GM23338 (cell line): ENCODE data around the gene UBAC2. TPM values are rescaled to one million over a fixed set of nuclear protein-coding genes. Genes with fewer than 3 reads are reported as not detected.

Experiments used
- ATAC-seq: fragments of 200-7000 bp; cut with Tn5 transposase; 3 replicates; pipeline ENCODE4 v1.9.1; 2020
- DNase-seq: peaks from one replicate; pipeline ENCODE4 v3.0.0-alpha.2; 2015; ENCODE audit warnings: low spot score
- H2AFZ ChIP-seq: fragments of 200-600 bp; sonication (generic); 2 replicates; pipeline ENCODE4 v1.8.0; 2016; ENCODE audit warnings: antibody characterized with exemption, mild to moderate bottlenecking, moderate library complexity
- H3F3A ChIP-seq: fragments of 200-600 bp; sonication (generic); replicated peaks from 2 replicates; pipeline ENCODE4 v1.8.0; 2017; ENCODE audit warnings: antibody characterized with exemption, mixed run types, low read depth
- H3K27ac ChIP-seq: fragments of 200-600 bp; sonication (generic); 2 replicates; pipeline ENCODE4 v1.6.1; 2016; ENCODE audit warnings: low read depth
- H3K27me3 ChIP-seq: fragments of 200-600 bp; sonication (generic); 2 replicates; pipeline ENCODE4 v1.8.0; 2016; ENCODE audit warnings: mild to moderate bottlenecking, mixed run types, moderate library complexity; ENCODE audit not compliant: insufficient read depth
- H3K36me3 ChIP-seq: fragments of 200-600 bp; sonication (generic); 2 replicates; pipeline ENCODE4 v1.8.0; 2016; ENCODE audit warnings: mild to moderate bottlenecking; ENCODE audit not compliant: insufficient read depth
- H3K4me1 ChIP-seq: fragments of 200-600 bp; sonication (generic); 2 replicates; pipeline ENCODE4 v1.8.0; 2016; ENCODE audit warnings: mild to moderate bottlenecking, moderate library complexity; ENCODE audit not compliant: insufficient read depth
- H3K4me2 ChIP-seq: fragments of 200-600 bp; sonication (generic); 2 replicates; pipeline ENCODE4 v1.7.1; 2017; ENCODE audit warnings: mixed run types
- H3K4me3 ChIP-seq: fragments of 200-600 bp; sonication (generic); 2 replicates; pipeline ENCODE4 v1.6.1; 2016; ENCODE audit warnings: mixed run types
- H3K79me2 ChIP-seq: fragments of 200-600 bp; sonication (generic); replicated peaks from 2 replicates; pipeline ENCODE4 v1.8.0; 2017; ENCODE audit warnings: mild to moderate bottlenecking; ENCODE audit not compliant: insufficient read depth
- H3K9me2 ChIP-seq: fragments of 200-600 bp; sonication (generic); 2 replicates; pipeline ENCODE4 v1.8.0; 2017; ENCODE audit not compliant: insufficient read depth
- H4K20me1 ChIP-seq: fragments of 200-600 bp; sonication (generic); replicated peaks from 2 replicates; pipeline ENCODE4 v1.8.0; 2017; ENCODE audit warnings: mild to moderate bottlenecking; ENCODE audit not compliant: insufficient read depth
- H3K27ac Mint-ChIP-seq: 2 replicates; pipeline ENCODE4 v1.8.0; 2020; ENCODE audit warnings: inconsistent platforms, mild to moderate bottlenecking, moderate library complexity, mixed read lengths
- H3K27me3 Mint-ChIP-seq: 3 replicates; pipeline ENCODE4 v1.8.0; 2022; ENCODE audit warnings: low read depth, mild to moderate bottlenecking, moderate library complexity, mixed read lengths, inconsistent platforms; ENCODE audit not compliant: insufficient read depth, poor library complexity
- H3K36me3 Mint-ChIP-seq: 3 replicates; pipeline ENCODE4 v1.8.0; 2021; ENCODE audit warnings: low read depth, mild to moderate bottlenecking, inconsistent platforms, moderate library complexity, mixed read lengths
- H3K4me1 Mint-ChIP-seq: 3 replicates; pipeline ENCODE4 v1.8.0; 2020; ENCODE audit warnings: mild to moderate bottlenecking, inconsistent platforms, mixed read lengths
- H3K4me3 Mint-ChIP-seq: 3 replicates; pipeline ENCODE4 v1.8.0; 2021; ENCODE audit warnings: moderate library complexity, mild to moderate bottlenecking, inconsistent platforms, mixed read lengths
- H3K9me3 Mint-ChIP-seq: 3 replicates; pipeline ENCODE4 v1.8.0; 2020; ENCODE audit warnings: moderate library complexity, mild to moderate bottlenecking, inconsistent platforms, mixed read lengths
- CREB1 ChIP-seq: fragments of 250-450 bp; sonication (Bioruptor Pico); IDR thresholded peaks from 2 replicates; pipeline ENCODE4 v1.5.0; 2020; ENCODE audit warnings: low read depth, mild to moderate bottlenecking, moderate library complexity
- CTCF ChIP-seq, 2 experiments: fragments of 200-600 bp in 1 of 2; sonication (generic) in 1 of 2; conservative IDR thresholded peaks; 2 replicates each; pipeline versions ENCODE4 v1.5.1 to v1.6.1; 2016 to 2017; ENCODE audit warnings: antibody characterized with exemption in 2 of 2, low read depth in 2 of 2, mild to moderate bottlenecking in 2 of 2, moderate library complexity in 1 of 2
- ETS1 ChIP-seq: IDR thresholded peaks from 2 replicates; pipeline ENCODE4 v1.6.1; 2016; ENCODE audit warnings: antibody characterized with exemption
- EZH2phosphoT487 ChIP-seq: fragments of 200-600 bp; sonication (generic); IDR thresholded peaks from one replicate; pipeline ENCODE4 v1.8.1; 2018; ENCODE audit warnings: antibody characterized with exemption; ENCODE audit not compliant: unreplicated experiment
- JUNB ChIP-seq: IDR thresholded peaks from one replicate; pipeline ENCODE4 v1.6.1; 2016; ENCODE audit warnings: antibody characterized with exemption; ENCODE audit not compliant: unreplicated experiment
- NANOG ChIP-seq: IDR thresholded peaks from 2 replicates; pipeline ENCODE4 v1.6.1; 2016; ENCODE audit warnings: antibody characterized with exemption, borderline replicate concordance
- POLR2AphosphoS5 ChIP-seq: IDR thresholded peaks from 2 replicates; pipeline ENCODE4 v1.6.1; 2016; ENCODE audit warnings: antibody characterized with exemption, low read depth
- STAT1 ChIP-seq: IDR thresholded peaks from one replicate; pipeline ENCODE4 v1.6.1; 2016; ENCODE audit warnings: antibody characterized with exemption; ENCODE audit not compliant: unreplicated experiment
- ZNF114 ChIP-seq: fragments of 250-450 bp; sonication (Bioruptor Pico); IDR thresholded peaks from 2 replicates; pipeline ENCODE4 v1.5.0; 2020; ENCODE audit warnings: mild to moderate bottlenecking, moderate library complexity
- ZNF331 ChIP-seq: fragments of 250-450 bp; sonication (Bioruptor Pico); IDR thresholded peaks from 2 replicates; pipeline ENCODE4 v1.5.0; 2020; ENCODE audit warnings: low read depth, mild to moderate bottlenecking, moderate library complexity
- ZNF462 ChIP-seq: fragments of 250-450 bp; sonication (Bioruptor Pico); IDR thresholded peaks from 2 replicates; pipeline ENCODE4 v1.5.0; 2020; ENCODE audit warnings: mild to moderate bottlenecking, moderate library complexity
- polyA plus RNA-seq: library from polyadenylated mRNA; unstranded; fragments of >200 nt; fragmentation: Nextera tagmentation; extraction: Ambion mirVana; gene quantifications from 2 replicates; pipeline ENCODE4 v1.2.1, GENCODE V29; 2016
- total RNA-seq: library from RNA; depleted of rRNA; stranded (reverse); fragments of >200 nt; shearing (Covaris generic); gene quantifications from 2 replicates; pipeline ENCODE4 v1.2.3, GENCODE V29; 2014

Gene UBAC2
- total and polyA plus RNA-seq, 2 experiments from 2014 or later = 37.9 to 76.9 TPM

GRCh38 chr13:99203601-99204579, 3.2 kb downstream of the UBAC2 start:
- Histone ChIP-seq H4K20me1 (peaks cover 36% of the 10 kb centered on the region), H3K27ac (no peak overlapping the region), H3F3A (no peaks in the 10 kb centered on the region), H3K9me2 (no peaks in the 10 kb centered on the region), H3K36me3 (peaks cover 3% of the 10 kb centered on the region; the same call in 1 of the 2 replicates), H3K79me2 (peaks cover 89% of the 10 kb centered on the region), H3K4me1 (peaks cover 7% of the 10 kb centered on the region), H3K4me3 (no peak overlapping the region), H3K27me3 (no peaks in the 10 kb centered on the region), H2AFZ (no peak overlapping the region), H3K4me2 (no peak overlapping the region)
- ATAC-seq = no peak
- Mint-ChIP-seq H3K4me3 (no peak overlapping the region), H3K36me3 (peaks cover 26% of the 10 kb centered on the region), H3K27me3 (peaks cover 15% of the 10 kb centered on the region), H3K27ac (peak overlapping the region; percentile 36), H3K4me1 (peaks cover 41% of the 10 kb centered on the region), H3K9me3 (no peaks in the 10 kb centered on the region)
- TF ChIP-seq JUNB (no peak), ETS1 (no peak), ZNF331 (CRISPR knock-in tag) (no peak)
- no peak for DNase-seq

- H3K4me1 ChIP-seq = peaks cover 10% of the 10 kb centered on the region
- no peaks in the 10 kb centered on the region for H3F3A ChIP-seq
- H3K36me3 ChIP-seq = peaks cover 3% of the 10 kb centered on the region; the same call in 1 of the 2 replicates
- H3K4me2 ChIP-seq = no peak overlapping the region
- H3K4me3 Mint-ChIP-seq = no peak overlapping the region; the same call in 2 of the 3 replicates
- no peak for ATAC-seq
- H3K9me3 Mint-ChIP-seq = no peaks in the 10 kb centered on the region
- H4K20me1 ChIP-seq = peaks cover 53% of the 10 kb centered on the region
- H3K4me3 ChIP-seq = no peak overlapping the region
- DNase-seq = no peak
- H3K27me3 Mint-ChIP-seq = peaks cover 8% of the 10 kb centered on the region
- peaks cover 45% of the 10 kb centered on the region for H3K4me1 Mint-ChIP-seq
- H3K9me2 ChIP-seq = no peaks in the 10 kb centered on the region
- no peaks in the 10 kb centered on the region for H3K27me3 ChIP-seq
- no peak overlapping the region for H3K27ac Mint-ChIP-seq
- H3K79me2 ChIP-seq = peaks cover 92% of the 10 kb centered on the region
- H3K36me3 Mint-ChIP-seq = peaks cover 26% of the 10 kb centered on the region
- no peak overlapping the region for H3K27ac ChIP-seq
- no peak overlapping the region for H2AFZ ChIP-seq
- TF ChIP-seq ZNF331 (CRISPR knock-in tag) (no peak), CREB1 (no peak), ZNF114 (no peak), CTCF (conservative IDR thresholded peaks at IDR 0.05; ENCODE audit: low read depth in 2 of 2) (no peak), POLR2AphosphoS5 (no peak), STAT1 (no peak), ZNF462 (no peak), EZH2phosphoT487 (no peak), NANOG (no peak)
Observed at GRCh38 chr13:99205621-99206220, 5.1 kb downstream of the UBAC2 start.
